Vagina (tissue), 2 donors: Measurements from ENCODE around the gene HOXD11. TPM values are rescaled to one million over a fixed set of nuclear protein-coding genes. Genes with fewer than 3 reads are reported as not detected.

ENCODE experiments used
- DNase-seq, 2 donors: peaks; one replicate each; pipeline ENCODE4 v3.0.0-alpha.2; 2017; ENCODE audit errors: extremely low spot score in 2 of 2
- H3K27ac ChIP-seq: fragments of 200-600 bp; sonication (generic); one replicate; pipeline ENCODE4 v1.5.1; 2019
- H3K27me3 ChIP-seq: fragments of 200-600 bp; sonication (generic); one replicate; pipeline ENCODE4 v1.5.1; 2019
- H3K36me3 ChIP-seq, 2 donors: fragments of 200-600 bp; sonication (generic); one replicate each; pipeline ENCODE4 v1.5.1; 2017 to 2019
- H3K4me1 ChIP-seq: fragments of 200-600 bp; sonication (generic); one replicate; pipeline ENCODE4 v1.5.1; 2019
- H3K4me3 ChIP-seq, 2 donors: fragments of 200-600 bp; sonication (generic); 1 replicate in 1 of 2; 2 replicates in 1 of 2; pipeline ENCODE4 v1.5.1; 2016 to 2019
- H3K9me3 ChIP-seq: fragments of 200-600 bp; sonication (generic); one replicate; pipeline ENCODE4 v1.5.1; 2019
- POLR2A ChIP-seq, 2 donors: fragments of 450-650 bp; IDR thresholded peaks; one replicate each; pipeline ENCODE4 v1.6.1; 2017; ENCODE audit warnings: antibody characterized with exemption in 2 of 2, mild to moderate bottlenecking in 2 of 2, moderate library complexity in 2 of 2
- POLR2AphosphoS5 ChIP-seq, 2 donors: sonication (generic); formaldehyde crosslinking; IDR thresholded peaks; one replicate each; pipeline ENCODE4 v1.9.0; 2017; ENCODE audit warnings: antibody characterized with exemption in 2 of 2, mild to moderate bottlenecking in 2 of 2, low read depth in 1 of 2; ENCODE audit not compliant: insufficient read depth in 1 of 2
- intact Hi-C: fragments of 100-400 bp; cut with DNase I; formaldehyde crosslinking; loops from one replicate; pipeline ENCODE4 v1.15.1; 2023
- total RNA-seq: library from RNA; depleted of rRNA; stranded (reverse); fragments of >200 nt; gene quantifications from one replicate; pipeline ENCODE4 v1.2.3, GENCODE V29; 2016
- TF ChIP-seq, protein P1 (sequence below), 3 experiments: fragments of 450-650 bp in 2 of 3; fragments of 200-600 bp in 1 of 3; sonication (generic) in 1 of 3; IDR thresholded peaks; one replicate each; pipeline ENCODE4 v1.5.1; 2017 to 2019; ENCODE audit warnings: antibody characterized with exemption in 3 of 3, mild to moderate bottlenecking in 2 of 3, moderate library complexity in 2 of 3

HOXD11 gene
- total RNA-seq, 1 donor from 2014 or later = 19.4 TPM

DNA sequence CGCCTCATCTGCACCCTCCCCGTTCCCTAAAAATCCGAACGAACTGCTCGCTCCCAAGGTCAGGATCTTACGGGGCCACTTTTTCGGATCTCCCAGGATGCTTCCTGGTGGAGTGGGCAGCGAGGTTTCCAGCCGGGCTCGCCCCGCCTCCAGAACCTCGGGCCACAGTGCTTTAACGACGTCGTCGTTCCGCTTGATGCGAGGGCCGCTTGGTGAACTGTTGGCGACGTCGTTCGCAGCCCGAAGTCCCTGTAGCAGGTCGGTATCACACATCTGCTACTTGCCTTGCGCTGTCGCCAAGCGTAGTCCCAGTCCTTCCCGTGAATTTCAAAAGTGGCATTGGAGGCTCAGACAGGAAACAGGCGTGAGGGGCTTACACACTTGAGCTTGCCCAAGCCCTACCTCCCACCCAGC, 38.7 kb upstream of the HOXD11 start:
- DNase-seq = no peak
- Histone ChIP-seq H3K27ac (no peak overlapping the region), H3K4me3 (no peak overlapping the region), H3K27me3 (no peaks in the 10 kb centered on the region), H3K36me3 (no peaks in the 10 kb centered on the region), H3K9me3 (no peaks in the 10 kb centered on the region), H3K4me1 (no peaks in the 10 kb centered on the region)
- TF ChIP-seq POLR2A (IDR thresholded peaks at IDR 0.05) (no peak), POLR2AphosphoS5 (IDR thresholded peaks at IDR 0.05; ENCODE audit: insufficient read depth in 1 of 2, low read depth in 1 of 2) (no peak)
- TF ChIP-seq, protein P1, sequence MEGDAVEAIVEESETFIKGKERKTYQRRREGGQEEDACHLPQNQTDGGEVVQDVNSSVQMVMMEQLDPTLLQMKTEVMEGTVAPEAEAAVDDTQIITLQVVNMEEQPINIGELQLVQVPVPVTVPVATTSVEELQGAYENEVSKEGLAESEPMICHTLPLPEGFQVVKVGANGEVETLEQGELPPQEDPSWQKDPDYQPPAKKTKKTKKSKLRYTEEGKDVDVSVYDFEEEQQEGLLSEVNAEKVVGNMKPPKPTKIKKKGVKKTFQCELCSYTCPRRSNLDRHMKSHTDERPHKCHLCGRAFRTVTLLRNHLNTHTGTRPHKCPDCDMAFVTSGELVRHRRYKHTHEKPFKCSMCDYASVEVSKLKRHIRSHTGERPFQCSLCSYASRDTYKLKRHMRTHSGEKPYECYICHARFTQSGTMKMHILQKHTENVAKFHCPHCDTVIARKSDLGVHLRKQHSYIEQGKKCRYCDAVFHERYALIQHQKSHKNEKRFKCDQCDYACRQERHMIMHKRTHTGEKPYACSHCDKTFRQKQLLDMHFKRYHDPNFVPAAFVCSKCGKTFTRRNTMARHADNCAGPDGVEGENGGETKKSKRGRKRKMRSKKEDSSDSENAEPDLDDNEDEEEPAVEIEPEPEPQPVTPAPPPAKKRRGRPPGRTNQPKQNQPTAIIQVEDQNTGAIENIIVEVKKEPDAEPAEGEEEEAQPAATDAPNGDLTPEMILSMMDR (IDR thresholded peaks at IDR 0.05) = no peak
- intact Hi-C loops = no loop called here

DNA sequence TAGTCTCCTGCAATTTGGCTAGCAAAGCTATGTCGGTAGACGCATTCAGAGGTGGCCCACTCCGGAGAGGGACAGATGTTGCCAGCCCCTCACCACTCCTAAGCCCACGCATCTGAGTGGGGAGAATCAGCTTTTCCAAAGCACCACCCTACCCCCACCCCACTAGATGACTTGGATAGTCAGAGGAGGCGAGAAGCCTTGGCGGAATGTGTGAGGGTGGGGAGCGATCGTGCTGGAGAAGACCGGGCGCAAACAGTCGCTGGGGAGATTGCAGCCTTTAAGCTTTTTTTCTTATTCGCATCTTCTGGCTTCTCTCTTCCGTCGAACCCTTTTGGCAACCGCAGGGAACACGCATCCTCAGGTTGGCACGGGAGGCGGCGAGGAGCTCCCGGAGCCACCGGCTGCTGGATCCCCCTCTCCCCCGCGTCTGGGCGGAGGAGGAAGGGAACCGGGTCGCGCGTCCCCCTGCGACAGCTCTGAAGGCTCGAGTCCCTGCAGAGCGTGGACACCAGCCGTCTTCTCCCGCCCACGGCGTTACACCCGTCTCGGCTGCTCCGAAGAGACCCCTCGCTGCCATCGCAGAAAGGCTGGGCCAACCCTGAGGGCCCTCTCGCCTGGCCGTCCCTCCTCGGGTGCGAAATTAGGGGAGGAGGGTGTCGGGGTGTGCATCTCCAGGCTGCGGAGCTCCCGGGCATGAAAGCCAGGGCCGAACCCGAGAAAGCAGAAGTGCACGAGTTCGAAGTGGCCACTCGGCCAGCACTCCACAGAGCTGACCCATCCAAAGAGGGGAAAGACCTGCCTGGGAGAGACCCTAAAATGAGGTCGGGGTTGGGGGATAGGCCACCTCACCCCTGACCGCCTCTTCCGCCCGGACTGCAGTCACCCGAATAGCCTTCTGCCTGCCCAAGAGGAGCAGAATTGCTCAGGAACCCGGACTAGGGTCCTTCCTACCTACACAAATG, 35.5 kb upstream of the HOXD11 start:
- Histone ChIP-seq H3K9me3 (no peaks in the 10 kb centered on the region), H3K36me3 (no peaks in the 10 kb centered on the region), H3K4me1 (no peaks in the 10 kb centered on the region), H3K27ac (no peak overlapping the region), H3K4me3 (no peak overlapping the region), H3K27me3 (no peaks in the 10 kb centered on the region)
- no peak for DNase-seq
- TF ChIP-seq, protein P1 (IDR thresholded peaks at IDR 0.05) = no peak
- no peak for TF ChIP-seq POLR2A (IDR thresholded peaks at IDR 0.05)
- TF ChIP-seq POLR2AphosphoS5 (IDR thresholded peaks at IDR 0.05; ENCODE audit: insufficient read depth in 1 of 2, low read depth in 1 of 2) = no peak
- intact Hi-C loops = no loop called here

DNA sequence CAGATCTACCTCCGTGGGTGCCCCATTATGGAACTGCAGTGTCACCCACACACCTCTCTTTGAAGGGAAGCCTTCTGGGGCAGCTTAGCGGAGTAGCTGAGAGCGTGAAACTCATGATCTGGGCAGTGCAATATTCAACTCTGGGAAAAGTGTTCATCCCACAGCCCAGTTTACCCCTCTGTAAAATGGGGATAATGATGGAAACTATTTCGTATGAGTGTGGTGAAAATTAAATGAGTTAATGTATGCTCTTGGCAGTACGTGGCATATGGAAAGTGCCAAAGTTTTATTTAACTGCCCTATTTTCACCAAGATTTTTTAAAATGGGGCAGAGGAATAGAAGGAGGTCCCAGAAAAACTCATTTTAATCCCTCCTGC, 34.8 kb upstream of the HOXD11 start:
- Histone ChIP-seq H3K4me1 (no peaks in the 10 kb centered on the region), H3K27ac (no peak overlapping the region), H3K36me3 (no peaks in the 10 kb centered on the region), H3K4me3 (no peak overlapping the region), H3K27me3 (no peaks in the 10 kb centered on the region), H3K9me3 (no peaks in the 10 kb centered on the region)
- DNase-seq = no peak
- intact Hi-C loops = no loop called here
- TF ChIP-seq POLR2A (IDR thresholded peaks at IDR 0.05) = no peak
- TF ChIP-seq, protein P1 (IDR thresholded peaks at IDR 0.05) = no peak

DNA sequence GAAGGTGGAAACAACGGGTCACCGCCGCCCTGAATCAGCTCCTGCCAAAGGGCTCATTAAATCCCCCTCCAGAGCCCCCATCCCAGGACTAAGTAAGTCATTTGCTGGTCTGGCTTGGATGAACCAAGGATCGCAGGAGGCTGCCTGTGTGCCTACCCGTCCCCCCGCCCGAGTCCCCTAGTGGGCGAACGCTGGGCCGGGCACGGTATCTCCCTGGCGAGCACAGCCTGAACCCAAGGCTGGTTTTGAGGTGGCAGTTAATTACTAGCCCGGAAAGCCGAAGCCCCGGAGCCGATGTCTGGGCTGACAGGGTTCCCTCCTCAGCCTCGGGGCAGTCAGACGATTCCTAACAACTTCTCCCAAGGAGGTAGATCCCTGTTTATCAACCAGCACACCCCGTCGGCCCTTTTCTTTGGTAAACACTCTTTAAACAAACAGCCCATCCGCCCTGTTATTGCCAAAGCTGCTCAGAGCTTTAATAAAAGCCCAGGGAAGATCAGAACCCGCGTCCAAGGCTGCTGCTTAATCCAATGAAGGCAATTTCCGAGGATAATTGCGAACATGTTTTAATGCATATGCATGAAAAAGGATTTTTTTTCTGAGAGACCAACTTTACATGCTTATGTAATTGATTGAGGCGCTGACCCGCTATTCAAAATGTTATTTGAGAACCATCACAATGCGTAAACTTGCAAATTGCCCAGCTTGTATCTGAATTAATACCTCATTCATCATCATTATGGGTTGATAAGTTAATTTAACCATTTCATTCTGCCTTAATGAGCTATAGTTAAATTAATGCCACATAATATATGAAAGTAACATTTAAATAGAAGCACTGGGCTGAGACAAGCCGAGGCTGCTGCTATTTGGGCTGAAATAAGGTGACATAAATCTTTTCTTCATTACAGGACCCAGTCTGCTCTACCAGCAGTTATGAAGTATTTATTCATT, 33.9 kb upstream of the HOXD11 start:
- Histone ChIP-seq H3K27ac (no peak overlapping the region), H3K9me3 (no peaks in the 10 kb centered on the region), H3K27me3 (no peaks in the 10 kb centered on the region), H3K4me1 (no peaks in the 10 kb centered on the region), H3K4me3 (no peak overlapping the region), H3K36me3 (no peaks in the 10 kb centered on the region)
- TF ChIP-seq POLR2AphosphoS5 (IDR thresholded peaks at IDR 0.05; ENCODE audit: insufficient read depth in 1 of 2, low read depth in 1 of 2) = no peak
- TF ChIP-seq, protein P1 (IDR thresholded peaks at IDR 0.05) = no peak
- TF ChIP-seq POLR2A (IDR thresholded peaks at IDR 0.05) = no peak
- intact Hi-C loops = no loop called here
- no peak for DNase-seq
